Gastrocnemius medialis (tissue), 4 donors: ENCODE measurements around the gene KCNQ5.

Experiments used
- POLR2A ChIP-seq, 2 donors: fragments of 450-650 bp; IDR thresholded peaks; one replicate each; pipeline ENCODE4 v1.6.1; 2017; ENCODE audit warnings: antibody characterized with exemption in 2 of 2, mild to moderate bottlenecking in 2 of 2, moderate library complexity in 2 of 2
- TF ChIP-seq, protein P1 (sequence below), 5 experiments: fragments of 450-650 bp in 3 of 5; fragments of 200-600 bp in 2 of 5; sonication (generic) in 2 of 5; IDR thresholded peaks in 4 of 5; conservative IDR thresholded peaks in 1 of 5; 1 replicate in 4 of 5; 2 replicates in 1 of 5; pipeline ENCODE4 v1.5.1; 2016 to 2019; ENCODE audit warnings: antibody characterized with exemption in 5 of 5, mild to moderate bottlenecking in 3 of 5, moderate library complexity in 3 of 5

DNA sequence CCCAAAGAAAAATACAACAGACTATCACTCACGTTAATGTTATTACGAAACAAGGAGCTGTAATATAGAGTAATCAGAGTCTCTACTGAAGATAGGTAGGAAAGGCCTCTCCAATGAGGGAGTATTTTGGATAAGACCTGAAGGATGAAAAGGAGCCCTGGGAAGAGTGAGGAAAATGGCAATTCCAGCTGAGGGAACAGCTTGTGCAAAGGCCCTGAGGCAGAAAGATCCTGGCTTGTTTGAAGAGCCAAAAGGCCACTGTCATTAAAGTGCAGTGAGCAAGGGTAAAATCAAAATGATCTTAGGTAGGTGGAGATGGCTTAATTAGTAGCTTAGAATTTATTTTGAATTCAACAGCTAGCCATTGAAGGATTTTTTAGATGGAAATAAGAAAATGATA, 464.9 kb downstream of the KCNQ5 start:
- TF ChIP-seq, protein P1, sequence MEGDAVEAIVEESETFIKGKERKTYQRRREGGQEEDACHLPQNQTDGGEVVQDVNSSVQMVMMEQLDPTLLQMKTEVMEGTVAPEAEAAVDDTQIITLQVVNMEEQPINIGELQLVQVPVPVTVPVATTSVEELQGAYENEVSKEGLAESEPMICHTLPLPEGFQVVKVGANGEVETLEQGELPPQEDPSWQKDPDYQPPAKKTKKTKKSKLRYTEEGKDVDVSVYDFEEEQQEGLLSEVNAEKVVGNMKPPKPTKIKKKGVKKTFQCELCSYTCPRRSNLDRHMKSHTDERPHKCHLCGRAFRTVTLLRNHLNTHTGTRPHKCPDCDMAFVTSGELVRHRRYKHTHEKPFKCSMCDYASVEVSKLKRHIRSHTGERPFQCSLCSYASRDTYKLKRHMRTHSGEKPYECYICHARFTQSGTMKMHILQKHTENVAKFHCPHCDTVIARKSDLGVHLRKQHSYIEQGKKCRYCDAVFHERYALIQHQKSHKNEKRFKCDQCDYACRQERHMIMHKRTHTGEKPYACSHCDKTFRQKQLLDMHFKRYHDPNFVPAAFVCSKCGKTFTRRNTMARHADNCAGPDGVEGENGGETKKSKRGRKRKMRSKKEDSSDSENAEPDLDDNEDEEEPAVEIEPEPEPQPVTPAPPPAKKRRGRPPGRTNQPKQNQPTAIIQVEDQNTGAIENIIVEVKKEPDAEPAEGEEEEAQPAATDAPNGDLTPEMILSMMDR (IDR thresholded peaks at IDR 0.05 in 4 of 5, conservative IDR thresholded peaks at IDR 0.05 in 1 of 5), result no peak
- no peak for TF ChIP-seq POLR2A (IDR thresholded peaks at IDR 0.05)
